Right lobe of liver (tissue), 6 donors: ENCODE data around the gene MYOM1. TPM values are rescaled to one million over a fixed set of nuclear protein-coding genes. Genes with fewer than 3 reads are reported as not detected.
A peak's percentile ranks its signal among the peaks of the same experiment; 100 is the strongest.

Experiments
- ATAC-seq, 4 donors: fragments of 200-7000 bp; cut with Tn5 transposase; one replicate each; pipeline ENCODE4 v1.9.1; 2020; ENCODE audit warnings: mild to moderate bottlenecking in 4 of 4, moderate library complexity in 4 of 4
- DNase-seq, 3 donors: peaks; one replicate each; pipeline ENCODE4 v3.0.0-alpha.2; 2020
- H3K27ac ChIP-seq, 3 donors: fragments of 200-600 bp; one replicate each; pipeline ENCODE4 v1.8.0; 2022
- H3K27me3 ChIP-seq, 2 donors: fragments of 200-600 bp; one replicate each; pipeline ENCODE4 v1.8.0; 2022
- H3K36me3 ChIP-seq, 4 donors: fragments of 200-600 bp; sonication (generic) in 1 of 4; one replicate each; pipeline versions ENCODE4 v1.5.1 to v1.8.0; 2017 to 2022; ENCODE audit warnings: control low read depth in 1 of 4
- H3K4me1 ChIP-seq, 4 donors: fragments of 200-600 bp; sonication (generic) in 1 of 4; one replicate each; pipeline versions ENCODE4 v1.5.1 to v1.8.0; 2017 to 2022; ENCODE audit warnings: control low read depth in 1 of 4
- H3K4me3 ChIP-seq, 3 donors: fragments of 200-600 bp; one replicate each; pipeline ENCODE4 v1.8.0; 2022
- H3K9me3 ChIP-seq, 4 donors: fragments of 200-600 bp; sonication (generic) in 1 of 4; one replicate each; pipeline versions ENCODE4 v1.5.1 to v1.8.0; 2017 to 2022; ENCODE audit warnings: control low read depth in 1 of 4
- CTCF ChIP-seq, 4 donors: fragments of 200-600 bp in 3 of 4; fragments of 450-650 bp in 1 of 4; IDR thresholded peaks; one replicate each; pipeline versions ENCODE4 v1.5.1 to v1.8.0; 2016 to 2022; ENCODE audit warnings: antibody characterized with exemption in 4 of 4, mild to moderate bottlenecking in 2 of 4
- POLR2A ChIP-seq: fragments of 450-650 bp; IDR thresholded peaks from one replicate; pipeline ENCODE4 v1.6.1; 2017; ENCODE audit warnings: antibody characterized with exemption, mild to moderate bottlenecking
- WGBS: methylation state at CpG from one replicate; pipeline ENCODE4 v1.1.6; 2018; ENCODE audit warnings: low coverage, low lambda C conversion rate; ENCODE audit not compliant: insufficient coverage; ENCODE audit errors: missing lambda C conversion rate; 5-methylcytosine and 5-hydroxymethylcytosine counted together
- intact Hi-C, 2 donors: fragments of 100-400 bp; cut with DNase I; formaldehyde crosslinking; loops; one replicate each; pipeline versions ENCODE4 v1.11.2 to v1.14.1; 2022
- total RNA-seq, 6 experiments: library from RNA; depleted of rRNA in 2 of 6; stranded (reverse); fragments of >200 nt in 2 of 6; fragmentation: NEBNext Ultra II Directional in 3 of 6; extraction: Animal tissue kit (Norgen Biotek cat#: 25700) in 3 of 6; gene quantifications; one replicate each; pipeline versions ENCODE4 v1.1.0 to v1.2.4, GENCODE V29; 2016 to 2023
- donor health status: DM: no; HTN: yes; CAD: no.
- donor health status: DM: no; HTN: no; CAD: no.
- donor health status: DM: no; HTN: no; CAD: no.
- donor health status: DM: no; HTN: yes; CAD: no.
- donor health status: DM: no; HTN: yes; CAD: no.

Gene MYOM1
- total RNA-seq, 6 experiments from 2014 or later = 3.1 to 64.5 (median 19.1) TPM

GRCh38 chr18:3255611-3256165 lies 35.9 kb upstream of the MYOM1 start:
- no peak overlapping the region for H3K4me3 ChIP-seq
- ATAC-seq = no peak
- peaks cover 4 to 37% (median 29%) of the 10 kb centered on the region in 4 donors for H3K36me3 ChIP-seq
- no peaks in the 10 kb centered on the region for H3K9me3 ChIP-seq
- TF ChIP-seq POLR2A = no peak
- TF ChIP-seq CTCF (IDR thresholded peaks at IDR 0.05) = no peak
- intact Hi-C loops = no loop called here
- no peaks in the 10 kb centered on the region for H3K27me3 ChIP-seq
- H3K27ac ChIP-seq = peak overlapping the region; percentile 93 to 99 (median 95)
- no peak for DNase-seq
- peaks cover 0 to 59% (median 25%) of the 10 kb centered on the region in 4 donors for H3K4me1 ChIP-seq
- 51% methylated on average over 4 of the region's 5 CpGs for WGBS

- H3K4me3 ChIP-seq = no peak overlapping the region
- peaks cover 4 to 37% (median 29%) of the 10 kb centered on the region in 4 donors for H3K36me3 ChIP-seq
- H3K27ac ChIP-seq = no peak overlapping the region
- H3K27me3 ChIP-seq = no peaks in the 10 kb centered on the region
- WGBS = 74% methylated on average over 4 of the region's 4 CpGs
- no peak for ATAC-seq
- TF ChIP-seq POLR2A (no peak), CTCF (IDR thresholded peaks at IDR 0.05) (no peak)
- no peak for DNase-seq
- peaks cover 0 to 59% (median 25%) of the 10 kb centered on the region in 4 donors for H3K4me1 ChIP-seq
- intact Hi-C loops = no loop called here
- no peaks in the 10 kb centered on the region for H3K9me3 ChIP-seq
These were observed 35.0 kb upstream of the MYOM1 start for GRCh38 chr18:3254725-3255124.

GRCh38 chr18:3252843-3253242 lies 33.1 kb upstream of the MYOM1 start:
- Histone ChIP-seq H3K27ac (peak overlapping the region; percentile 14 to 48 (median 33)), H3K36me3 (peaks cover 4 to 37% (median 27%) of the 10 kb centered on the region in 4 donors), H3K4me1 (peaks cover 0 to 69% (median 24%) of the 10 kb centered on the region in 4 donors), H3K9me3 (no peaks in the 10 kb centered on the region), H3K27me3 (no peaks in the 10 kb centered on the region), H3K4me3 (no peak overlapping the region)
- TF ChIP-seq CTCF (IDR thresholded peaks at IDR 0.05) (no peak), POLR2A (no peak)
- DNase-seq (no peak), ATAC-seq (no peak)
- WGBS = 63% methylated on average over 1 of the region's 1 CpG
- intact Hi-C loops = no loop called here

GRCh38 chr18:3251963-3252277 lies 32.2 kb upstream of the MYOM1 start:
- Histone ChIP-seq H3K27ac (peak overlapping the region in 2 of 3 donors; percentile 14 to 33), H3K4me1 (peaks cover 0 to 59% (median 19%) of the 10 kb centered on the region in 4 donors), H3K9me3 (no peaks in the 10 kb centered on the region), H3K27me3 (no peaks in the 10 kb centered on the region), H3K4me3 (no peak overlapping the region), H3K36me3 (peaks cover 4 to 36% (median 23%) of the 10 kb centered on the region in 4 donors)
- TF ChIP-seq CTCF (IDR thresholded peaks at IDR 0.05) = no peak
- no peak for TF ChIP-seq POLR2A
- ATAC-seq (no peak), DNase-seq (no peak)
- WGBS = 65% methylated on average over 3 of the region's 3 CpGs
- intact Hi-C loops = no loop called here
